Measurements from ENCODE around the gene OPCML.

- no peak for TF ChIP-seq POLR2A (IDR thresholded peaks at IDR 0.05)
- TF ChIP-seq, protein P1, sequence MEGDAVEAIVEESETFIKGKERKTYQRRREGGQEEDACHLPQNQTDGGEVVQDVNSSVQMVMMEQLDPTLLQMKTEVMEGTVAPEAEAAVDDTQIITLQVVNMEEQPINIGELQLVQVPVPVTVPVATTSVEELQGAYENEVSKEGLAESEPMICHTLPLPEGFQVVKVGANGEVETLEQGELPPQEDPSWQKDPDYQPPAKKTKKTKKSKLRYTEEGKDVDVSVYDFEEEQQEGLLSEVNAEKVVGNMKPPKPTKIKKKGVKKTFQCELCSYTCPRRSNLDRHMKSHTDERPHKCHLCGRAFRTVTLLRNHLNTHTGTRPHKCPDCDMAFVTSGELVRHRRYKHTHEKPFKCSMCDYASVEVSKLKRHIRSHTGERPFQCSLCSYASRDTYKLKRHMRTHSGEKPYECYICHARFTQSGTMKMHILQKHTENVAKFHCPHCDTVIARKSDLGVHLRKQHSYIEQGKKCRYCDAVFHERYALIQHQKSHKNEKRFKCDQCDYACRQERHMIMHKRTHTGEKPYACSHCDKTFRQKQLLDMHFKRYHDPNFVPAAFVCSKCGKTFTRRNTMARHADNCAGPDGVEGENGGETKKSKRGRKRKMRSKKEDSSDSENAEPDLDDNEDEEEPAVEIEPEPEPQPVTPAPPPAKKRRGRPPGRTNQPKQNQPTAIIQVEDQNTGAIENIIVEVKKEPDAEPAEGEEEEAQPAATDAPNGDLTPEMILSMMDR (IDR thresholded peaks at IDR 0.05): no peak
Measured at GRCh38 chr11:133047036-133047770, 485.1 kb downstream of the OPCML start.

Data from lower leg skin (tissue), 3 donors.